HG03060 (cell line): ENCODE results near the gene GLYAT.

ENCODE experiments used
- ATAC-seq: cut with Tn5 transposase; IDR thresholded peaks from one replicate; pipeline ENCODE4 v1.9.1; 2021; ENCODE audit warnings: low read depth, moderate number of reproducible peaks; ENCODE audit not compliant: unreplicated experiment

Gene GLYAT, protein sequence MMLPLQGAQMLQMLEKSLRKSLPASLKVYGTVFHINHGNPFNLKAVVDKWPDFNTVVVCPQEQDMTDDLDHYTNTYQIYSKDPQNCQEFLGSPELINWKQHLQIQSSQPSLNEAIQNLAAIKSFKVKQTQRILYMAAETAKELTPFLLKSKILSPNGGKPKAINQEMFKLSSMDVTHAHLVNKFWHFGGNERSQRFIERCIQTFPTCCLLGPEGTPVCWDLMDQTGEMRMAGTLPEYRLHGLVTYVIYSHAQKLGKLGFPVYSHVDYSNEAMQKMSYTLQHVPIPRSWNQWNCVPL

DNA sequence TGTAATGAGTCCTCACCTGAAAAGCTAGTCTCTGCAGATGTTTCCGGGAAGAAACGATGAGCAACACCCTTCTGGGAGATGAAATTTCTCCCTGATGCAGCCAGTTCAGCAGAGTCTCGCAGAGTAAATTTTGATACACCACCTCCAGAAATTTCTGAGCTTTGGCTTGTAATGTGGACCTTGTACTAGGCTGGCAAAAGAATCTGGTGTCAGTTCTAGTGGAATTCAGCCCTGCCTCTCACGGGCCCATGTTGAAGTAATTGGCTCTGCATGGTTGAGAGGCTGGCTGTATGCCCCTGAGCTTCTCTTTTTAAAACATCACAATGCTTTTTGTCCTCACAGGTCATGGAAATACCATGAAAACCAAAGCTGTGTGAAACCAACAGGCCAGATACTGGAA, at the start of gene GLYAT:
Gene GLYAT (minus strand): TSS at position 125 of the 400 bp plus-strand sequence. CDS start 7,447 bp downstream, outside the sequence.
- ATAC-seq: no peak

DNA sequence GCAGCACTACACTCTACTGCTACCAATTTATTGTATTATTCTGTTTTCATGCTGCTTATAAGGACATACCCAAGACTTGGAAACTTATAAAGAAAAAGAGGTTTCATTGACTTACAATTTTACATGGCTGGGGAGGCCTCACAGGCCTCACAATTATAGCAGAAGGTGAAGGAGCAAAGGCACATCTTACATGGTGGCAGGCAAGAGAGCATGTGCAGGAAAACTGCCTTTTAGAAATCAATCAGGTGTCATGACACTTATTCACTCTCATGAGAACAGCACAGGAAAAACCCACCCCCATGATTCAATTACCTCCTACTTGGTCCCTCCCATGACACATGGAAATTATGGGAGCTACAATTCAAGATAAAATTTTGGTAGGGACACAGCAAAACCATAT, 49.6 kb upstream of the GLYAT start:
- ATAC-seq: no peak

DNA sequence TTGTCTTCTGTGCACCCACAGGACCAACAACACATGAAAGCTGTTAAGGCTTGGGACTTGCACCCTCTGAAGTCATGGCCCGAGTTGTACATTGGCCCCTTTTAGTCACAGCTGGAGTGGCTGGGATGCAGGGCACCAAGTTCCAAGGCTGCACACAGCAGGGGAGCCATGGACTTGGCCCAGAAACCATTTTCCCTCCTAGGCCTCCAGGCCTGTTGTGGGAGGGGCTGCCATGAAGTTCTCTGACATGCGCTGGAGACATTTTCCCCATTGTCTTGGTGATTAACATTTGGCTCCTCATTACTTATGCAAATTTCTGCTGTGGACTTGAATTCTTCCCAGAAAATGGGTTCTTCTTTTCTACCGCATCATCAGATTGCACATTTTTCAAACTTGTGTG, 48.8 kb upstream of the GLYAT start:
- ATAC-seq: no peak

DNA sequence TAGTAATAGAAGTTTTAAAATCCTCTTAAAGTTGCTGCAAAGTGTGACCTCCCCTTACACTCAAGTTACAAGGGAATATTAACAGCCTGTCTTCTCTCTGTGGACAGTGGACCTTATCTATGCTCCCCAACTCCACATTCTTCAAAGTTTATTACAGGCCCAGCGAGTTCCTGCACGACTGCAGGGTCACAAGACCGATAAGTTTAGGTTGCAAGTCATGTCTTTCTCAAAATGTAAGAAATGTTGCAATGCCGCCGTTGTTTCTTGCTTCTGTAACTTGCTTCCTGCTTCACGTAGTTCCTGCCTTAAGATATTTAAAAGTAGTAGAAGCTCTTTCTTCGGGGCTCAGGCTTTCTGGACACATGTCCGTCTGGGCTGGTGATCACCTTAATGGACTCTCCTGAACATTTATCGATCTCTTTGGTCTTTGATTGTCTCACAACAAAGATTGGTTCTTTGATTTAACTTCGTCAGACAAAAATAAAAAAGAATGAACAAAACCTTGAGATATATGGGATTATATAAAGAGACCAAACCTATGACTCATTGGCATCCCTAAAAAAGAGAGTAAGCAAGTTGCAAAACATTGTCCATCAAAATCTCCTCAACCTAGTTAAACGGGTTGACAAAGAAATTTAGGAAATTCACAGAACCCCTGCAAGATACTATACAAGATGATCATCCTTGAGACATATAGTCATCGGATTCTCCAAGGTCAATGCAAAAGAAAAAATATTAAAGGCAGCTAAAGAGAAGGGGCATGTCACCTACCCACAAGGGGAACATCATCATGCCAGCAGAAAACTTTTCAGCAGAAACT, 45.4 kb upstream of the GLYAT start:
- no peak for ATAC-seq

DNA sequence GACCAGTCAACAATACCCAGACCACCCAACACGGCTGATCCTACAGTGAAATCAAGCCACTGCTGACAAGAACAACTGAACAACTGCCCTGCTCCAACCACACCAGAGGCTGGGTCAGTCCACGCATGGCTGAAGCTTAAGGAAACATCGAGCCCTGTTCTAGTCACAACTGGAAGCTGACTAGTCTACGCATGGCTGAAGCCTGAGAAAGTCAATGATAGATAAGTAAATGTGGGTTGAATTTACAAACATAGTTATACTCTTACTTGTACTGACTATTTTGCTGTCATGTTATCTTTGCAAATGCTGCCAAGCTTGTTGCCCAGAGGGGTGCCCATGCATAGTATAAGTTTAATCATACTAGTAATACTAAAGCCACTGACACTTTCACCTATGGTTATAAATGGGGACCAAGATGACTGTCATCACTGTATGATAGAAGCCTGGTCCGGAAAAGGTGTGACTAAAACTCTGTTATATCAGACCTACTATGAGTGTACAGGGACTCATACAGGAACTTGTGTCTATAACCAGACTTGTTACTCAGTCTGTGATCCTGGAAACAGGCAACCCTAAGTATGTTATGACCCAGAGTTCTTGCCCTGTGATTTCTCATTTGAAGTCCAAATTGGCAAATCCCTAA, 43.4 kb upstream of the GLYAT start:
- ATAC-seq: no peak

DNA sequence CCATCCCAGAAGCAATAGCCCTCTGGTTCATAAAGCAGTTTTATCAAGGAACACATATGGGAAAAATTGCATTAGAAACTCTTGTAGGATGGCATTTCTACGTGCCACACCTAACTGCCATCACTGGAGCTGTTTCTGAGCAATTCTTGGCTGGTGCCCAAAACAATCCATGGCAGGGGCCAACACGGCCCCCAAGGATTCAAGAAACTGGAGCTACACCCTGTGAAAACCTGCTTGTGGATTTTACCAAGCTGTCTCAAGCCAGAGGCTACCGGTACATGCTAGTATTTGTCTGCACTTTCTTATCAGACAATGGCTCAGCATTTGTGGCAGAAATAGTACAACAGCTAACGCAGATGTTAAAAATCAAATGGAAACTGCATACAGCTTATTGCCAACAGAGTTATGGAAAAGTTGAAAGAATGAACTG, 42.4 kb upstream of the GLYAT start:
- no peak for ATAC-seq

DNA sequence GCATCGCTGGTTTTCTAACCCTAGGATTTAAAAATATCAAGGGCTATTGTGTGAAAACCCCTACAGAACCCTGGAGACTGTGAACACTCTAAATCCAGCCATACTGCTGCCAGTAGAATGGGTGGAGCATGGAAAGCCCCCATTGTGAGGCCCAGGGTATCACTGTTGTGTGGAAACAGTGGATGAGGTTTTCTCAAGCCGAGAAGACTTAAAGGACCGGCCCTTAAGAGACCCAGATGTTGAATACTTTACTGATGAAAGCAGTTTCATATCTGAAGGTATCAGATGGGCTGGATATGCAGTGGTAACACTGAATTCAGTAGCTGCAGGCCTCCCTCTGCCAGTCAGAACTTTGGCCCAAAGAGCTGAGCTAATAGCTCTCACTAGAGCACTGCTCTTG, 41.6 kb upstream of the GLYAT start:
- ATAC-seq: no peak

DNA sequence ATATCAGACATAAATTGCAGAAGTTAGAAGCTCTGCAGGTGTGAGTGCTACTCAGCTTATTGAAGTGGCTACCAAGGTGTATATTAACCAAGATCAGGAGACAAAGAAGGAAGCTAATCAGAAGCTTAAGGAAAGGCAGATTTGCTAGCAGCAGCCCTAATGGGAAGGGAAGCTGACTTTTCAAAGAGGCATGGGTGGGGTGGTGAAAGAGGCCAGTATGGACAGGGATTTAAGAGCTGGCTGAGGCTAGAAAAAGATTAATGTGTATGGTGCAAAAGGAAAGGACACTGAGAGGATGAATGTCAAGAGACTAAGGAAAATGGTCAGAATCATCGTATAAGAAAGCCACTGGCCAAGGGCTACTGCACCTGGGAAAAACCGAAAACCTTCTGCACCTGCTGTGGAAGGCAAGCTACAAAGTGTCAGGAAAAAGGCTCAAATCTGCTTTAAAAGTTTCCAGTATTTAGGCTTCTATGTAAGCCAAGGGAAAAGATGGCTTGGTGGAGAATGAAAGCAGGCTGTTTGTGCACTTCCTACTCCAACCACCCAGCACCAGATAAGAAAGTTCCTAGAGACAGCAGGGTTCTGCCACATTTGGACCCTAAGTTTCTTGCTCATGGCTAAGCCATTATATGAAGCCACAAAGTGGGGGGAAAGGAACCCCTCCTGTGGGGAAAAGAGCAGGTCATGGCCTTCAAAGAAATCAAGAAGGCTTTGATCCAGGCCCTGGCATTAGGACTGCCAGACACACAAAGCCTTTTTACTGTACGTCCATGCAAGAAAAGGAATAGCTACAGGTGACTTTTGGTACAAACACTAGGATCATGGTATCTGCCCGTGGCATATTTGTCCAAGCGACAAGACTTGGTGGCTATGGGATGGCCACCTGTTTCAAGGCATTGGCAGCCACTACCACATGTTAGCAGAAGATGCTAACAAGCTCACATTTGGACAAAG, 40.9 kb upstream of the GLYAT start:
- ATAC-seq: no peak

DNA sequence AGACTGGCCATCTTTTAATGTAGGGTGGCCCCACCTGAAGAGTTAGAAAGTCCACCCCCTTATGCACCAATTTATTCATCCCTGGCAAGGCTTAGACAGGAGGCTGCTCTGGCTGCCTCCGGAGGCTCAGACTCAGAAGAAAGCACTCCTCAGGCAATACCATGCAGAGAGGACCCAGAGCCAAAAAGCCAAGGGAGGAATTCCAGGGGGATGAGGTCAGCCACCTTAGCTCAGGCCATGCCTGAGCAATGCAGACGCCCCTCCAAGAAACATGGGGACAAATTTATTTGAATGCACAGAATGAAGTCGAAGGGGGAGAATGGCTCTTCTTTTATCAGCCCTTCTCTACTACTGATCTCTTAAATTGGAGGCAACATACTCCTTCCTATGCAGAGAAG, 39.7 kb upstream of the GLYAT start:
- no peak for ATAC-seq

DNA sequence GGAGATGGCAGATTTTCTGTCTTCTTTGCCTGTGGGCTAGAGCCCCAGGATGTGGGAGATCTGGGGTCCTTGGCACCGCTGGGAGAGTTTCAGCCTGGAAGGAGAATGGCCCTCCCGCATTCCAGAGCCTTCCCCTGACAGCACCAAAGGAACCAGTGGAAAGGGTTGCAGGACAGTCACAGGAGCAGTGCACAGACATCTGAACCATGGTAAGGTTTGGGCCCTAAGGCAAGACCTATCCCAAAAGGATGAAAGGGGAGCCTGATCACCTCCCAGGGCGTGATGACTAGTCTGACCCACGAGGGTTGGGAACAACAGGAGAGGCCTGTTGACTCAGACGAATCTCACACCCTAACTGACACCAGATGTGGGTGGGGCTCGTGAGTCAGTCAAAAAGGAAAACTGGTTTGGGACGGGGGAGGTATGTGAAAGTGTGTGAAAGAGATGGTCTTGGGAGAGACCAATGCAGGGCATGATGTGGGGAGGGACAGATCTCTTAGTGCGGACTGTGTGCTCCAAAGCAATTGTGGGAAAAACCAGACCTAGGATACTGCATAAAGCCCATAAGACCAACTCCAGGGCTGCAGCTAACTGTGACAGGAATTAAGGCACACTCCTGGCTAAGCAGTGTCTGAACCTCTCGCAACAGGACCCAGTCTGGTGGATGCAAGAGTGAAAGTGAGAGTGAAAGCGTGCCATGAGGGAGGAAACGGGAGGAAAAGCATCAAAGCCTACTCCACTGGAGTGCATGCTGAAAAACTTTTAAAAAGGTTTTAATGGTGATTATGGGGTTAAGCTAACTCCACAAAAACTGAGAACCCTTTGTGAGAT, 39.1 kb upstream of the GLYAT start:
- no peak for ATAC-seq

DNA sequence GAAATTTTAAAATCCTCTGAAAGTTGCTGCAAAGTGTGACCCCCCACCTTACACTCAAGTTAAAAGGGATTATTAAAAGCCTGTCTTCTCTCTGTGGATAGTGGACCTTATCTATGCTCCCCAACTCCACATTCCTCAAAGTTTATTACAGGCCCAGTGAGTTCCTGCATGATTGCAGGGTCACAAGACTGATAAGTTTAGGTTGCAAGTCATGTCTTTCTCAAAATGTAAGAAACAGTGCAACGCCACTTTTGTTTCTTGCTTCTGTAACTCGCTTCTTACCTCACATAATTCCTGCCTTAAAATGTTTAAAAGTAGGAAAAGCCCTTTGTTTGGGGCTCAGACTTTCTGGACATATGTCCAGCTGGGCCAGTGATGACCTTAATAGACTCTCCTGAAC, 38.4 kb upstream of the GLYAT start:
- no peak for ATAC-seq

DNA sequence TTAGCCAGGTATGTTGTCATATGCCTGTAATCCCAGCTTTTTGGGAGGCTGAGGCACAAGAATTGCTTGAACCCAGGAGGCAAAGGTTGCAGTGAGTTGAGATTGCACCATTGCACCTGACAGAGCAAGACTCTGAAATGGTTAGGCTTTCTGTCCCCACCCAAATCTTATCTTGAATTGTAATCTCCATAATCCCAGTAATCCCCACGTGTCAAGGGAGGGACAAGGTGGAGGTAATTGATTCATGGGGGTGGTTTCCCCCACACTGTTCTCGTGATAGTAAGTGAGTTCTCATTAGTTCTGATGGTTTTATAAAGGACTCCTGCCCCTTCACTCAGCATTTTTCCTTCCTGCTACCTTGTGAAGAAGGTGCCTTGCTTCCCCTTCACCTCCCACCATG, 37.6 kb upstream of the GLYAT start:
- no peak for ATAC-seq

DNA sequence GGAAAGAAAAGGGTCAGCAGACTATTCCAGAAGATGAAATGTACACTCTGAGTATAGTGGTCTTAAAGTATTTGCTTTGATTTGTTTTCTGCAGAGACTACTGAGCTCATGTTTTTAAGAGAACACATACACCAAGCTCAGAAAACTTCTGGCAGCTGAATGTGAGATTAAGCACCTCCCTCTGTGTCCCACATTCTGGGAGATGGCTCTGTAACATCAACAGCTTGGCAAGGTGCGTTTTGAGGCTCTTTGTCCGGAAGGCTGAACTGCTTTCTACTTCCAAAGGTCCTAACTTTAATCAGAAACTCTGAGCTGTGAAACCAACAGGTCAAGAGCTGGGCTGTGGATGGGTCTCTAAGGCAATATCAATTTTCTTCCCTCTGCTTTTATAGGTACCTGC, 36.4 kb upstream of the GLYAT start:
- ATAC-seq: no peak

DNA sequence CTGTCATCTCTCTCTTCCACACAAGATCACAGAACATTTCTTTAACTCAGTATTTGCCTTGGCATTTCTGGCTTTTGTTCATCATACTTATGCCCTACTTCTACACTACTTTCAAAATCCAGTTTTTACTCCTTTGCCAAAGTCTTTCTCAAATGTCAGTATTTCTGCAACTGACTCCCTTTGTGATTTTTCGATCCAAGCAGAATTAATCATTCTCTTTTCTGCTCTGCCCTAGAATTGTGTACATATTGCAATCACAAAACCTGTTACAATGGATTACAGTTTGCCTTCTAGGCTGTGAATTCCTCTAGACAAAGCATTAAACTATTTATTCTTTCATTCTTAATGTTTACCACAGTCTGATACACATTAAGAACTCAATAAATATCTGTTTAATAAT, 33.3 kb upstream of the GLYAT start:
- ATAC-seq: no peak

DNA sequence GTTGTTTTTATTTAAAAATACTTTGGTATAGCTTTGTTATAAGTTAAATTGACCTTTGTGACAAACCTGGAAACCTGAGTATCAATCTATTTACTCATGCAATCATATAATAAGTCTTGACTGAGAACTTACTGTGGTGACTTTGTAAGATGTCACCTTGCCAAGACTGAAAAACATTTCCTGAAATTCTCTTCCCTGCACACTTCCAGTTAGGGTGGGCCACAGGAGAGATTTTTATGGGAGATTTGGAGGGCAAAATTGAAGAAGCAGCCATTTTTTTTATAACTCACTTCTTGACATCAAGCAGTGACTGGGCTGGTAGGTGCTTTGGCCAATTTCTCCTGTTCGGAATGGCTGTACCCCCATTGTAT, 31.4 kb upstream of the GLYAT start:
- ATAC-seq: no peak

DNA sequence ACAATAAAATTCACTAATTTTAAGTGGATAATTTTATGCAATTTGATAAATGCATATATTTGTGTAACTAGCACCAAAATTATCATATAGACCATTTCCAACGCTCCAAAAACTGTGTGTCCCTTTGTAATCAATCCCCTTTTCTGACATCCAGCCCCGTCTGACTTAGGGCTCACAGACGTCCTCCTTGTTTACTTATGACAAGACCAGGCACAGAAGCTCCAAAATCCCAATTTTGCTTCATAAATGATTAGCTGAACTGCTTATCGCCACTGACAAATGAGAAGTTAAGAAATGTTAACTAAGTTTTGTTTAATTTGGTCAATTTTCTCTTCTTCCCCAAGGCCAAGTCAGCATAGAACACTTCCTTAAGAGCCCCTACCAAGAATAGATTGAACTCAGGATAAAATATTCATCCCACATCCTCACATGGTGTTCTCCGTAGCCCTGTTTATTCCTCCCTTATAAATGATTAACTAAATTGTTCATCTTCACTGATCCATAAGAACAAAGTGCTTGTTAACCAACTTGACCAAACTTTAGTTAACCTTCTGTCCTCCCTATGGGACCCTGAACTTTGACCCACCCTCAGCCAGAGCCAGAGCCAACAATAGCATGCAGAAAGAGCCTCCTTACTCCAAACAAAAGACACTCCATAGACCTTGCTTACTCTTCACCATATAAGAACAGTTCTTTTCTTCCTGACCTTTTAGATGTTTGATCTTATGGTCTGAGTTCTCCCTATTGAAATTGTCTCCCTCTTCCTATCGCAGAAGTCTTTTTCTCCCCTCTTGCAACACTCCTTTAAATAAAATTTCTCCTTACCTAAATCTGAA, 30.8 kb upstream of the GLYAT start:
- ATAC-seq: no peak

DNA sequence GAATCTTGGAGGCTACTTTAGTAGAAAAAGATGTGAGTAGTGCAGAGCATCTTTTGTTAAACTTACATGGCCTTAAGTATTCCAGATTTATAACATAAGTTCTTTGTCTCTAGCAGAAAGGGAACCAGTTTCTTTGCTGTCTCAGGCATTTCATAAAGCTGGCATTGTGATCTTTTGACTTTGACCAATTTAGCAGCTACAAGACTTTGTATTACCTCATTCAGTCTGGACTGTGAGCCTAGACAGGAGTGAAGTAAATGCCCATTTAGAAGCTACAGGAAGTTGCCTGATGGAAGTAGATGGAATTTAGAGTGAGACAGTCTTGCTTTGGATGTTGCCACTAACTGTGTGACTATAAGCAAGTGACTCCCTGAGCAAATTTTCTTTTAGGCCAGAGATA, 25.7 kb upstream of the GLYAT start:
- ATAC-seq: no peak

DNA sequence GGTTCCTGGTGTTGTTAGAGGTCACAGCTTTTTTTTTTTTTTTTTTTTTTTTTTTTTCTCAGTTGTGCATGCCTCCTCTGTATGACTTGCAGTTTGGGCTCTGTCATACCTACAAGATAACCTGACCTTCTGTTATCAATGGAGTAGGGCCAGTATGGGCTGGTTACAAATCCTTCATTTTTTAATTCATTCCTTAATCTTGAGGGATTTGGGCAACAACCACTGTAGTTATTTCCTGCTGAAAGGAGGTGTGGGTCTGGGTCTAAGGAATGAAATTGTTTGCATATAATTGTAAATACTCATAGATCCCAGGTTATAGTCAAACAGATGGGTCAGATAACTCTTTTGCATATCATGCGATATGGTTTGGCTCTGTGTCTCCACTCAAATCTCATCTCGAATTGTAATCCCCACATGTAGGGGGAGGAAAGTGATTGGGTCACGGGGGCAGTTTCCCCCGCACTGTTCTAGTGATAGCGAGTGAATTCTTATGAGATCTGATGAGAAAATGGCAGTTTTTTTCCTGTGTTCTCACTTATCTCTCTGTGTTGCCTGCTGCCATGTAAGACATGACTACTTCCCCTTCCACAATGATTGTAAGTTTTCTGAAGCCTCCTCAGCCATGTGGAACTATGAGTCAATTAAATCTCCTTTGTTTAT, 14.1 kb upstream of the GLYAT start:
- ATAC-seq: no peak
